ENCODE results near the gene SPRED2.

GRCh38 chr2:65296971-65297370 is 135.4 kb downstream of the SPRED2 start:
- TF ChIP-seq CTCF (IDR thresholded peaks at IDR 0.05) (no peak), ZFX (IDR thresholded peaks at IDR 0.05; ENCODE audit: borderline replicate concordance) (no peak)

Measured in 22Rv1 (cell line).